Activated CD8-positive, alpha-beta memory T cell treated with anti-CD3 and anti-CD28 coated beads, Interleukin-2, amount 50 U/mL, for 1 hour (primary cell): Measurements from ENCODE around the gene TNRC6B.

Source experiments
- DNase-seq: peaks from one replicate; pipeline ENCODE4 v3.0.0-alpha.2; 2020; ENCODE audit errors: extremely low read depth

Gene TNRC6B

GRCh38 chr22:40326905-40327735 lies 149.4 kb downstream of the TNRC6B start:
- no peak for DNase-seq

- DNase-seq: no peak
Measured at GRCh38 chr22:40328546-40329456, 151.1 kb downstream of the TNRC6B start.

GRCh38 chr22:40329466-40329865 lies 151.7 kb downstream of the TNRC6B start:
- no peak for DNase-seq

- DNase-seq: no peak
Measured at GRCh38 chr22:40330086-40330485, 152.4 kb downstream of the TNRC6B start.

GRCh38 chr22:40330615-40331014 lies 152.9 kb downstream of the TNRC6B start:
- DNase-seq: no peak

GRCh38 chr22:40331706-40332105 lies 154.0 kb downstream of the TNRC6B start:
- DNase-seq: no peak

- no peak for DNase-seq
Measured at GRCh38 chr22:40332319-40332781, 154.6 kb downstream of the TNRC6B start.

GRCh38 chr22:40334060-40334459 lies 156.3 kb downstream of the TNRC6B start:
- no peak for DNase-seq

GRCh38 chr22:40334899-40335298 lies 157.2 kb downstream of the TNRC6B start:
- DNase-seq: no peak

- no peak for DNase-seq
Measured at GRCh38 chr22:40335358-40335757, 157.6 kb downstream of the TNRC6B start.

GRCh38 chr22:40340044-40340443 lies 162.3 kb downstream of the TNRC6B start:
- no peak for DNase-seq

- no peak for DNase-seq
Measured at GRCh38 chr22:40341604-40342003, 163.9 kb downstream of the TNRC6B start.

GRCh38 chr22:40342521-40342920 lies 164.8 kb downstream of the TNRC6B start:
- no peak for DNase-seq

GRCh38 chr22:40345271-40345670 lies 167.5 kb downstream of the TNRC6B start:
- DNase-seq: no peak

- DNase-seq: no peak
Measured at GRCh38 chr22:40345815-40346184, 168.1 kb downstream of the TNRC6B start.

GRCh38 chr22:40346185-40347118 lies 168.7 kb downstream of the TNRC6B start, which contains the start of gene ADSL:
Gene ADSL, plus strand, starts transcription at chr22:40346500. Its CDS starts 59 bp downstream, at chr22:40346559.
- DNase-seq: peak; percentile 56

- DNase-seq: no peak
Measured at GRCh38 chr22:40347300-40347699, 169.6 kb downstream of the TNRC6B start.

GRCh38 chr22:40348025-40348658 lies 170.4 kb downstream of the TNRC6B start:
- no peak for DNase-seq

GRCh38 chr22:40352763-40353162 lies 175.0 kb downstream of the TNRC6B start:
- DNase-seq: no peak

- DNase-seq: no peak
Measured at GRCh38 chr22:40361100-40361499, 183.4 kb downstream of the TNRC6B start.

- no peak for DNase-seq
Measured at GRCh38 chr22:40363059-40363458, 185.3 kb downstream of the TNRC6B start.
